Measurements from ENCODE around the gene GGN.

DNA sequence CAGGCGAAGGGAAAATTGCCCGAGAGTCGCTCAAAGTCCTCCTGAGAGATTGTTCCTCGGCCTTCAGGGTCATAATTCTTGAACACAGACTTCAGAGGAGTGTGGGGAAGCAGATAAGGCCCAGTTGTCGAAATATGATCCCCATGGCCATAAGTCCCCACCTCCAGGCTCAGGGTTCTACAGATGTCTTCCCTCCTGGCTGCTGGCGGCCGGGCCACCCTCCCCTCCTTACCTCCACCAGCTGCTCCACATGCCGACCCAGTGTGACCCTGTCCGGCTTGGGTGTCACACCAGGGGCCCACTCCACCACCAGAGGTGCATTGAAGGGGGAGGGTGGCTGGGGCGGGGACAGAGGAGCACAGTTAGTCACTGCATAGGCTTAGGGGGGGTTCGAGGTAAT lies 25.1 kb upstream of the GGN start:
- TF ChIP-seq RAD21 (IDR thresholded peaks at IDR 0.05; ENCODE audit: low read depth) (no peak), POLR2A (IDR thresholded peaks at IDR 0.05; ENCODE audit: borderline replicate concordance, extremely low read depth, insufficient read depth, insufficient read length) (no peak)
- TF ChIP-seq, protein P1, sequence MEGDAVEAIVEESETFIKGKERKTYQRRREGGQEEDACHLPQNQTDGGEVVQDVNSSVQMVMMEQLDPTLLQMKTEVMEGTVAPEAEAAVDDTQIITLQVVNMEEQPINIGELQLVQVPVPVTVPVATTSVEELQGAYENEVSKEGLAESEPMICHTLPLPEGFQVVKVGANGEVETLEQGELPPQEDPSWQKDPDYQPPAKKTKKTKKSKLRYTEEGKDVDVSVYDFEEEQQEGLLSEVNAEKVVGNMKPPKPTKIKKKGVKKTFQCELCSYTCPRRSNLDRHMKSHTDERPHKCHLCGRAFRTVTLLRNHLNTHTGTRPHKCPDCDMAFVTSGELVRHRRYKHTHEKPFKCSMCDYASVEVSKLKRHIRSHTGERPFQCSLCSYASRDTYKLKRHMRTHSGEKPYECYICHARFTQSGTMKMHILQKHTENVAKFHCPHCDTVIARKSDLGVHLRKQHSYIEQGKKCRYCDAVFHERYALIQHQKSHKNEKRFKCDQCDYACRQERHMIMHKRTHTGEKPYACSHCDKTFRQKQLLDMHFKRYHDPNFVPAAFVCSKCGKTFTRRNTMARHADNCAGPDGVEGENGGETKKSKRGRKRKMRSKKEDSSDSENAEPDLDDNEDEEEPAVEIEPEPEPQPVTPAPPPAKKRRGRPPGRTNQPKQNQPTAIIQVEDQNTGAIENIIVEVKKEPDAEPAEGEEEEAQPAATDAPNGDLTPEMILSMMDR (IDR thresholded peaks at IDR 0.05 in 2 of 3, conservative IDR thresholded peaks at IDR 0.05 in 1 of 3; ENCODE audit: borderline replicate concordance in 1 of 3, insufficient read depth in 1 of 3, low read depth in 2 of 3, low read length in 2 of 3): no peak

Data from HCT116 (cell line).